K562 (cell line): ENCODE results near the gene NFIC. TPM values are rescaled to one million over a fixed set of nuclear protein-coding genes. Genes with fewer than 3 reads are reported as not detected.

Experiments used
- ADNP ChIP-seq: fragments of 200-800 bp; sonication (Bioruptor generic); IDR thresholded peaks from 2 replicates; pipeline ENCODE4 v1.6.1; 2016; ENCODE audit warnings: missing genetic modification characterization, missing compliant biosample characterization
- BCLAF1 ChIP-seq, 2 experiments: fragments of 450-650 bp in 1 of 2; IDR thresholded peaks; 2 replicates each; pipeline ENCODE4 v1.6.1; 2011 to 2017; ENCODE audit warnings: low read depth in 2 of 2, antibody characterized with exemption in 1 of 2, borderline replicate concordance in 1 of 2, low read length in 1 of 2, mild to moderate bottlenecking in 1 of 2, mixed read lengths in 1 of 2; ENCODE audit not compliant: control insufficient read depth in 1 of 2
- BCOR ChIP-seq: fragments of 450-650 bp; IDR thresholded peaks from 2 replicates; pipeline ENCODE4 v1.6.1; 2016
- BRD9 ChIP-seq: fragments of 450-650 bp; IDR thresholded peaks from 2 replicates; pipeline ENCODE4 v1.6.1; 2018; ENCODE audit warnings: low read depth; ENCODE audit not compliant: partially characterized antibody
- DMBX1 ChIP-seq: fragments of 250-450 bp; sonication (Bioruptor Pico); IDR thresholded peaks from 2 replicates; pipeline ENCODE4 v1.8.0; 2022; ENCODE audit warnings: inconsistent platforms, mild to moderate bottlenecking, moderate library complexity, borderline replicate concordance
- E2F1 ChIP-seq: sonication (generic); formaldehyde crosslinking; IDR thresholded peaks from 2 replicates; pipeline ENCODE4 v1.8.1; 2023; ENCODE audit warnings: mild to moderate bottlenecking, missing genetic modification reagents, moderate library complexity
- HDAC1 ChIP-seq, 2 experiments: fragments of 450-650 bp; IDR thresholded peaks; 2 replicates each; pipeline ENCODE4 v1.6.1; 2016 to 2017; ENCODE audit warnings: inconsistent platforms in 1 of 2, mild to moderate bottlenecking in 1 of 2, moderate library complexity in 1 of 2
- KAT7 ChIP-seq: sonication (generic); formaldehyde crosslinking; IDR thresholded peaks from 2 replicates; pipeline ENCODE4 v1.8.0; 2022; ENCODE audit warnings: missing genetic modification reagents, mild to moderate bottlenecking, borderline replicate concordance
- KDM5B ChIP-seq: fragments of 200-600 bp; sonication (generic); IDR thresholded peaks from 2 replicates; pipeline ENCODE4 v1.6.1; 2012; ENCODE audit warnings: low read depth, mild to moderate bottlenecking, moderate library complexity, low read length, control low read depth, inconsistent platforms; ENCODE audit not compliant: insufficient replicate concordance
- NKRF ChIP-seq: fragments of 450-650 bp; IDR thresholded peaks from 2 replicates; pipeline ENCODE4 v1.6.1; 2016; ENCODE audit warnings: borderline replicate concordance
- PRPF4 ChIP-seq: fragments of 200-400 bp; formaldehyde crosslinking; IDR thresholded peaks from one replicate; pipeline ENCODE4 v1.6.1; 2017; ENCODE audit warnings: low read length, low read depth, mild to moderate bottlenecking; ENCODE audit not compliant: insufficient read depth, poor library complexity, severe bottlenecking
- RAD51 ChIP-seq: fragments of 450-650 bp; IDR thresholded peaks from 2 replicates; pipeline ENCODE4 v1.7.1; 2016; ENCODE audit warnings: low read depth, mild to moderate bottlenecking, borderline replicate concordance
- RUNX1 ChIP-seq: sonication (generic); IDR thresholded peaks from 2 replicates; pipeline ENCODE4 v1.6.1; 2016; ENCODE audit warnings: antibody characterized with exemption, low read depth
- SAFB2 ChIP-seq: fragments of 200-400 bp; formaldehyde crosslinking; IDR thresholded peaks from 2 replicates; pipeline ENCODE4 v1.6.1; 2018; ENCODE audit warnings: borderline replicate concordance, low read length, low read depth, moderate library complexity; ENCODE audit not compliant: severe bottlenecking
- STAG1 ChIP-seq: sonication (generic); formaldehyde crosslinking; IDR thresholded peaks from 2 replicates; pipeline ENCODE4 v1.5.0; 2020; ENCODE audit warnings: missing genetic modification reagents, borderline replicate concordance
- TEAD1 ChIP-seq, 2 experiments: fragments of 450-650 bp in 1 of 2; sonication (generic) in 1 of 2; formaldehyde crosslinking; IDR thresholded peaks; 2 replicates each; pipeline versions ENCODE4 v1.4.0 to v1.8.0; 2020 to 2022; ENCODE audit warnings: mild to moderate bottlenecking in 2 of 2, missing genetic modification reagents in 1 of 2
- ZBTB43 ChIP-seq: sonication (generic); formaldehyde crosslinking; IDR thresholded peaks from 2 replicates; pipeline ENCODE4 v1.8.0; 2023; ENCODE audit warnings: mild to moderate bottlenecking, missing genetic modification reagents
- ZFP1 ChIP-seq: fragments of 450-650 bp; formaldehyde crosslinking; IDR thresholded peaks from 2 replicates; pipeline ENCODE4 v1.4.0; 2020; ENCODE audit warnings: mild to moderate bottlenecking, mixed read lengths
- ZNF121 ChIP-seq: sonication (generic); formaldehyde crosslinking; conservative IDR thresholded peaks from 2 replicates; pipeline ENCODE4 v1.8.0; 2022; ENCODE audit warnings: missing genetic modification reagents
- polyA plus RNA-seq, 8 experiments: library from polyadenylated mRNA; depleted of rRNA in 4 of 8; stranded (reverse) in 5 of 8; unstranded in 3 of 8; fragments of >200 nt; fragmentation: Nextera tagmentation in 2 of 8; fragmentation: Illumina TruSeq in 1 of 8; extraction: Ambion mirVana in 2 of 8; extraction: Trizol in 1 of 8; gene quantifications; 2 replicates each; pipeline versions ENCODE4 v1.2.1 to v1.2.3, GENCODE V29; 2011 to 2014; ENCODE audit warnings: inconsistent platforms in 1 of 8, missing spikeins in 1 of 8
- total RNA-seq, 7 experiments: library from RNA; depleted of rRNA in 6 of 7; stranded (reverse); fragments of >200 nt in 6 of 7; fragmentation: Illumina TruSeq in 2 of 7; extraction: Trizol in 2 of 7; gene quantifications; 2 replicates each; pipeline versions ENCODE4 v1.2.1 to v1.2.3, GENCODE V29; 2011 to 2021; ENCODE audit warnings: low replicate concordance in 1 of 7

The NFIC gene
- total and polyA plus RNA-seq, 9 of the 15 experiments (the other 6 are each of a cell fraction or from before 2014, with no cell fraction given) = 0.71 to 62.1 (median 6.9) TPM

GRCh38 chr19:3357271-3357991, 9.0 kb upstream of the NFIC start (continued):
- TF ChIP-seq NKRF = 0 out of 2 replicates have a peak, but pooled peaks have one; percentile 28
- TF ChIP-seq KAT7 (CRISPR knock-in tag) = no peak
- TF ChIP-seq BRD9 = peak; percentile 58
- no peak for TF ChIP-seq SAFB2
- no peak for TF ChIP-seq ZFP1 (CRISPR knock-in tag)
- TF ChIP-seq ZNF121 (CRISPR knock-in tag) = 0 out of 2 replicates have a peak, but pooled peaks have one; percentile 14
- no peak for TF ChIP-seq KDM5B
- TF ChIP-seq BCOR = peak; percentile 100
- TF ChIP-seq STAG1 (CRISPR knock-in tag) = no peak
- no peak for TF ChIP-seq RAD51
- TF ChIP-seq HDAC1 (IDR thresholded peaks at IDR 0.05) = peak; percentile 28 to 58; a peak in 3 of 4 replicates
- no peak for TF ChIP-seq TEAD1 (CRISPR knock-in tag; IDR thresholded peaks at IDR 0.05)
- no peak for TF ChIP-seq DMBX1 (CRISPR knock-in tag)
- 0 out of 4 replicates have a peak, but pooled peaks of 1 of the 2 experiments have one; percentile 18 for TF ChIP-seq BCLAF1 (IDR thresholded peaks at IDR 0.05; ENCODE audit: borderline replicate concordance in 1 of 2, control insufficient read depth in 1 of 2, low read depth in 2 of 2, low read length in 1 of 2)
- TF ChIP-seq E2F1 (CRISPR knock-in tag) = no peak
- TF ChIP-seq ZBTB43 (CRISPR knock-in tag) = no peak
- no peak for TF ChIP-seq RUNX1
- TF ChIP-seq PRPF4 = no peak
- TF ChIP-seq ADNP (tag) = peak; percentile 99
